ENCODE results near the gene CENPH. TPM values are rescaled to one million over a fixed set of nuclear protein-coding genes. Genes with fewer than 3 reads are reported as not detected.

CENPH gene
- total and polyA plus RNA-seq, 12 donors: 0.69 to 9.8 (median 2.6) TPM; not detected in 1

- no peak overlapping the region for H3K27ac ChIP-seq
- H3K27me3 ChIP-seq: no peaks in the 10 kb centered on the region
- intact Hi-C loops (cut with DNase I): no loop called here
- H3K36me3 ChIP-seq (replicated peaks in 1 of 2): peaks cover 0 to 41% of the 10 kb centered on the region in 2 donors
- 95 to 100% (median 99%) methylated on average over 1 of the region's 1 CpG for WGBS, 4 donors
- no peak for DNase-seq
- H3K4me3 ChIP-seq: no peak overlapping the region
- H3K9me3 ChIP-seq (replicated peaks in 1 of 3): no peaks in the 10 kb centered on the region
- no peaks in the 10 kb centered on the region for H3K4me1 ChIP-seq (replicated peaks in 1 of 2)
- TF ChIP-seq POLR2A (IDR thresholded peaks at IDR 0.05) (no peak), CTCF (IDR thresholded peaks at IDR 0.05) (no peak)
Measured at GRCh38 chr5:69257577-69257976, 68.2 kb downstream of the CENPH start.

Small RNAs within 50 kb of the gene (small RNA-seq; reads per million reads assigned to genes)
- gene SNORA50D: 0 reads per million in 2 donors

Other genes starting within 250 kb of the CENPH start
- 10 to 100 TPM; 31.8 to 76.8 (median 40.4) TPM for gene SLC30A5, start 95.6 kb upstream of the CENPH start, total RNA-seq
- gene SLC30A5, start 95.6 kb upstream of the CENPH start, polyA plus RNA-seq: 10 to 100 TPM; 31.5 to 57.0 (median 37.3) TPM
- 10 to 100 TPM in 4 of 9 donors, 1 to 10 TPM in 5; 4.8 to 53.5 (median 9.8) TPM for gene CCNB1, start 22.4 kb upstream of the CENPH start, total RNA-seq
- 1 to 10 TPM; 3.6 to 9.7 (median 4.5) TPM for gene CCNB1, start 22.4 kb upstream of the CENPH start, polyA plus RNA-seq
- gene CDK7, start 45.3 kb downstream of the CENPH start, total RNA-seq: 10 to 100 TPM; 15.2 to 47.0 (median 23.6) TPM
- 10 to 100 TPM; 29.7 to 57.1 (median 33.5) TPM for gene CDK7, start 45.3 kb downstream of the CENPH start, polyA plus RNA-seq
- gene CCDC125, start 143.2 kb downstream of the CENPH start, total RNA-seq: 10 to 100 TPM in 4 of 9 donors, 1 to 10 TPM in 5; 4.4 to 13.3 (median 9.0) TPM
- 1 to 10 TPM; 2.7 to 8.8 (median 4.7) TPM for gene CCDC125, start 143.2 kb downstream of the CENPH start, polyA plus RNA-seq
- gene AK6, start 179.9 kb downstream of the CENPH start, total RNA-seq: 100 to 1,000 TPM in 1 of 9 donors, 10 to 100 TPM in 7, 1 to 10 TPM in 1; 9.6 to 105 (median 33.4) TPM
- gene AK6, start 179.9 kb downstream of the CENPH start, polyA plus RNA-seq: 100 to 1,000 TPM in 1 of 3 donors, 10 to 100 TPM in 2; 63.5 to 190 (median 66.1) TPM
- gene TAF9, start 179.9 kb downstream of the CENPH start, total RNA-seq: 10 to 100 TPM; 32.1 to 92.3 (median 56.8) TPM
- 100 to 1,000 TPM in 1 of 3 donors, 10 to 100 TPM in 2; 55.1 to 152 (median 59.5) TPM for gene TAF9, start 179.9 kb downstream of the CENPH start, polyA plus RNA-seq
- gene RAD17, start 180.2 kb downstream of the CENPH start, total RNA-seq: 10 to 100 TPM; 16.7 to 27.3 (median 20.9) TPM
- gene RAD17, start 180.2 kb downstream of the CENPH start, polyA plus RNA-seq: 10 to 100 TPM; 10.4 to 33.6 (median 16.6) TPM
- gene MARVELD2, start 225.5 kb downstream of the CENPH start, total RNA-seq: 1 to 10 TPM in 3 of 9 donors, under 1 TPM in 6; 0.27 to 1.6 (median 0.94) TPM
- gene MARVELD2, start 225.5 kb downstream of the CENPH start, polyA plus RNA-seq: under 1 TPM; 0.16 to 0.46 (median 0.17) TPM